ENCODE measurements around the gene FOXP1.

GRCh38 chr3:71078723-71079525, 504.6 kb downstream of the FOXP1 start:
- no peak for TF ChIP-seq EZH2phosphoT487 (IDR thresholded peaks at IDR 0.05)
- TF ChIP-seq, protein P1, sequence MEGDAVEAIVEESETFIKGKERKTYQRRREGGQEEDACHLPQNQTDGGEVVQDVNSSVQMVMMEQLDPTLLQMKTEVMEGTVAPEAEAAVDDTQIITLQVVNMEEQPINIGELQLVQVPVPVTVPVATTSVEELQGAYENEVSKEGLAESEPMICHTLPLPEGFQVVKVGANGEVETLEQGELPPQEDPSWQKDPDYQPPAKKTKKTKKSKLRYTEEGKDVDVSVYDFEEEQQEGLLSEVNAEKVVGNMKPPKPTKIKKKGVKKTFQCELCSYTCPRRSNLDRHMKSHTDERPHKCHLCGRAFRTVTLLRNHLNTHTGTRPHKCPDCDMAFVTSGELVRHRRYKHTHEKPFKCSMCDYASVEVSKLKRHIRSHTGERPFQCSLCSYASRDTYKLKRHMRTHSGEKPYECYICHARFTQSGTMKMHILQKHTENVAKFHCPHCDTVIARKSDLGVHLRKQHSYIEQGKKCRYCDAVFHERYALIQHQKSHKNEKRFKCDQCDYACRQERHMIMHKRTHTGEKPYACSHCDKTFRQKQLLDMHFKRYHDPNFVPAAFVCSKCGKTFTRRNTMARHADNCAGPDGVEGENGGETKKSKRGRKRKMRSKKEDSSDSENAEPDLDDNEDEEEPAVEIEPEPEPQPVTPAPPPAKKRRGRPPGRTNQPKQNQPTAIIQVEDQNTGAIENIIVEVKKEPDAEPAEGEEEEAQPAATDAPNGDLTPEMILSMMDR (IDR thresholded peaks at IDR 0.05) = no peak

Data from neural progenitor cell (in vitro differentiated cells).